ENCODE measurements around the gene ENPP1.
"Not testable (repeated sequence)": the region's sequence is repeated elsewhere in the genome, so short reads cannot be mapped to it uniquely, and the experiment has no call there.

ENPP1 gene

GRCh38 chr6:131876545-131876944 is 68.7 kb downstream of the ENPP1 start:
- no peak for DNase-seq (ENCODE audit: low read depth, low spot score)

DNA sequence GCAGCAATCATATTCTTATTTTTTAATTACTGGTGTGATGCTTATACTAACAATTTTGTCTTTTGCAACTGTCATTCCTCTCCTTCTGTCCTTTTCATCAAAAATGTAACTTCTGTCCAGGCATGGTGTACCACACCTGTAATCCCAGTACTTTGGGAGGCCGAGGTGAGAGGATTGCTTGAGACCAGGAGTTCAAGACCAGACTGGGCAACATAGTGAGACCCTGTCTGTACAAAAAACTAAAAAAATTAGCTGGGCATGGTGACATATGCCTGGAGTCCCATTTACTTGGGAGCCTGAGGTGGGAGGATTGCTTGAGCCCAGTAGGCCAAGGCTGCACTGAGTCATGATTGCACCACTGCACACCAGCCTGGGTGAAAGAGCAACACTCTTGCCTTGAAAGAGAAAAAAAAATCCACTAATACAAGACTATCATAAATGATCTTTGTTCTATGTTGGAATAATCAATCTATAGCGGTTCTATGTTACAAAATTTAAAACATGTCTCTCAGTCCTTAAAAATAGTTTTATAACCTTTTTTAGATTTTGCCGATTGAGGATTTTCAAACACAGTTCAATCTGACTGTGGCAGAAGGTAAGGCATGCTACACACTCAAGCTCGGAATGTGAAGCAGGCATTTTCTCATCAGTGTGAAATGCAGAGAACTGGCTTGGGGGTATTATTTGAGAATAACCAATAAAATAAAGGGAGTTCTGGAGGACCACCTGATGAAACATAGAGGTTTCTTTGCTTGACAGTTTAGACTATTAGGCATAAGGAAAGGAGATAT is 70.4 kb downstream of the ENPP1 start:
- DNase-seq (ENCODE audit: low read depth, low spot score): no peak

- no peak for DNase-seq (ENCODE audit: low read depth, low spot score)
Measured at GRCh38 chr6:131883016-131883415, 75.2 kb downstream of the ENPP1 start.

GRCh38 chr6:131885237-131885636 is 77.4 kb downstream of the ENPP1 start:
- no peak for DNase-seq (ENCODE audit: low read depth, low spot score)

- no peak for DNase-seq (ENCODE audit: low read depth, low spot score)
Measured at GRCh38 chr6:131886517-131886916, 78.7 kb downstream of the ENPP1 start.

- no peak for DNase-seq (ENCODE audit: low read depth, low spot score)
Measured at GRCh38 chr6:131890091-131890490, 82.3 kb downstream of the ENPP1 start.

- DNase-seq (ENCODE audit: low read depth, low spot score): no peak
Measured at GRCh38 chr6:131893198-131893597, 85.4 kb downstream of the ENPP1 start.

DNA sequence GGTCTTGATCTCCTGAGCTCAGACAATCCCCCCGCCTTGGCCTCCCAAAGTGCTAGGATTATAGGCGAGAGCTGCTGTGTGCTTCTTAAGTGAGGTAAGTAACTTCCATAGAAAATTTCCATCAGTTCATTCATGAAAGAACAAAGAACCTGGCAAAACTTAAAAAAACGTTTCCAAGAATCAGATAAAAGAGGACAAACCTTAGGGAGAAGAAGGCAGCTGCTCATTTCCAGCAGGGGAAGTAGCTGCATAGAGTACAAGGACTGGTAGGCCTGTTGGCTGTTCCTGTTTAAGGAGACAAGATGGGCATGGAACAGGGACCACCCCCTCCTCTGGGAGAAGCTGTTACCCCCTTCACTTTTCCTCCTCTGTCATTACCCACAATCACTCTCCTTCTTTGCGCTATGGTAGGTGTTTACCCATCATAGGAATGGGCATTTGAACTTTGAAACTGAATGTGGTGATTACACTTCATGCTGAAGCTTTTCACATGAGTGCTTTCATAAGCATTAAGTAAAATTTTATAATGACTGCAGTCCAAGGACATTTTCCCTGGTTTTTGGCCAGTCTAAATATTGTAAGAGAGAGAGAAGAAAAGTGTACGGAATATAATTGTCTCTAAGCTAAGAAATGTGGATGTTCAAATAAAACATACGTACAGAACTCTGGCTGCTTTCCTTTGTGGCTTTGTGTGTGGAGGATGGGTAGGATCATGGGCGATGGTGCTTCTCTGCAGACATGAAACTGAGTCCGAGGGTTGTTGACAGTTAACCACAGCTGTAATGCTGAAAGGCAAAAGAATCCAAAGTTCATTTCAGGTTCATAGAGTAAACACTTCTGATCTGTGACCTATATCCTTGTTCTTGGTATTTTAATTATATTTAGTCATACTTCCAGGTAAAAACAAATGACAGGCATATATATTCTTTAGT is 86.9 kb downstream of the ENPP1 start:
- DNase-seq (ENCODE audit: low read depth, low spot score): no peak

GRCh38 chr6:131897050-131897435 is 89.2 kb downstream of the ENPP1 start:
- no peak for DNase-seq (ENCODE audit: low read depth, low spot score)

DNA sequence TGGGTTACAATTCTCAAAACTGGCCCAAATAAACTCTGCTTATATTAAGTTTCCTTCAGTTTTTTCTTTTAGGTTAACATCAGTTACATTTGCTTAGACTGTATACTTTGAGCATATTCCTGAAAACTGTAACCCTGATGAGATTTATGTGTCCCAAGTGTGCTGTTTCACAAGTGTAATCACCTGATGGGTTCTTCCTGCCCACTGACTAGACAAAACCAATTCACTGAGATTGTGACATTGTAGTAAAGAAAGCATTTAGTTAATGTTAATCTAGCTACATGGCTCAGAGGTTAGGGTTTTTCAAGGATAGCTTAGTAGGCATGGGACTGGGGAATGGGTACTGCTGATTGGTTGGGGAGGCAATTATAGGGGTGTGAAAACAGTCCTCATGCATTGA is 89.8 kb downstream of the ENPP1 start:
- no peak for DNase-seq (ENCODE audit: low read depth, low spot score)

- no peak for DNase-seq (ENCODE audit: low read depth, low spot score)
Measured at GRCh38 chr6:131898718-131899117, 90.9 kb downstream of the ENPP1 start.

DNA sequence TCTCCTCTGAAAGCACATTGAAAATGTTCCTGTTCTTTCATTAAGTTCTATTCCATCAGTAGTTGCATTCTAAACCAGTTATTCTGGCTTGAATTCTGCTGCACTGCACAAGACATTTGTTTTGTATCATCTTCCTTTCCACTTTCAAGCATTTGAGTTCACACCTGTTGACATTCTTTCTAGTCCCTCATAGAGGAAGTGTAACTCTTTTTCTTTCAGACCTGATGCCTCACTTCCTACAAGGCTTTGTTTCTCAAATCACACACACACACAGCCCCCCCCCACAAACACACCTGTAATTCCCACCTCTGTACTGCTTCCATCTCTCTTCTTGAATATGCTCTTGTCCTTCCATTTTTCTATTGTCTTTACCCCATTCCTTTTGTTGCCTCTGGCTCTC is 92.4 kb downstream of the ENPP1 start:
- no peak for DNase-seq (ENCODE audit: low read depth, low spot score)

DNA sequence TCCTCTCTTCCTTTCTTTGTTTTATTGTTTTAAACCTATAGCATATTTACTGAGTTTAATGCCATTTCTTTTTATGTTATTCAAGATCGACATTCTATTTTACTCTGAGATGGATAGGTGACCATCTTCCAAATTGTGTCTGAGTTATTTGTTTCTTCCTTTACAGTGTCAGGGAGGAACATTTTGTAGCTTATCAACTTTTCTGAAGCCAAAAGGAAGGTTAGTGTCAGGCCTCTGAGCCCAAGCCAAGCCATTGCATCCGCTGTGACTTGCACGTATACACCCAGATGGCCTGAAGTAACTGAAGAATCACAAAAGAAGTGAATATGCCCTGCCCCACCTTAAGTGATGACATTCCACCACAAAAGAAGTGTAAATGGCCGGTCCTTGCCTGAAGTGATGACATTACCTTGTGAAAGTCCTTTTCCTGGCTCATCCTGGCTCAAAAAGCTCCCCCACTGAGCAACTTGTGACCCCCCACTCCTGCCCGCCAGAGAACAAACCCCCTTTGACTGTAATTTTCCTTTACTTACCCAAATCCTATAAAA is 93.6 kb downstream of the ENPP1 start:
- DNase-seq (ENCODE audit: low read depth, low spot score): not testable (repeated sequence)

DNA sequence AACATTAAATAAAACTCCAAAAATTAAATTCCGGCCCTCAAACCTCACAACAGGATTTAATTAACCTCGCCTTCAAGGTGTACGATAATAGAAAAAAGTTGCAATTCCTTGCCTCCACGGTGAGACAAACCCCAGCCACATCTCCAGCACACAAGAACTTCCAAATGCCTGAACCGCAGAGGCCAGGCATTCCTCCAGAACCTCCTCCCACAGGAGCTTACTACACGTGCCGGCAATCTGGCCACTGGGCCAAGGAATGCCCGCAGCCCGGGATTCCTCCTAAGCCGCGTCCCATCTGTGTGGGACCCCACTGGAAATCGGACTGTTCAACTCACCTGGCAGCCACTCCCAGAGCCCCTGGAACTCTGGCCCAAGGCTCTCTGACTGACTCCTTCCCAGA is 95.9 kb downstream of the ENPP1 start:
- DNase-seq (ENCODE audit: low read depth, low spot score): not testable (repeated sequence)

DNA sequence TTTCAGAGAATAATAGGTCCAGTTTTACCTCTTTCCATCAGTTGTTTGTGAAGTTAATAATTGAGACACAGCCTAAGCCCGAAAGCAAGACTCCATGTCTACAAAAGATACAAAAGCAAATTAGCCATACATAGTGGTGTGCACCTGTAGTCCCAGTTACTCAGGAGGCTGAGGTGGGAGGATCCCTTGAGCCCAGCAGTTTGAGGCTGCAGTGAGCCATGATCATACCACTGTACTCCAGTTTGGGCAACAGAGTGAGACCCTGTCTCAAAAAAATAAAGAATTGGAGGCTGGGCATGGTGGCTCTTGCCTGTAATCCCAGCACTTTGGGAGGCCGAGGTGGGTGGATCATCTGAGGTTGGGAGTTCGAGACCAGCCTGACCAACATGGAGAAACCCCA is 101.0 kb downstream of the ENPP1 start:
- DNase-seq (ENCODE audit: low read depth, low spot score): not testable (repeated sequence)

DNA sequence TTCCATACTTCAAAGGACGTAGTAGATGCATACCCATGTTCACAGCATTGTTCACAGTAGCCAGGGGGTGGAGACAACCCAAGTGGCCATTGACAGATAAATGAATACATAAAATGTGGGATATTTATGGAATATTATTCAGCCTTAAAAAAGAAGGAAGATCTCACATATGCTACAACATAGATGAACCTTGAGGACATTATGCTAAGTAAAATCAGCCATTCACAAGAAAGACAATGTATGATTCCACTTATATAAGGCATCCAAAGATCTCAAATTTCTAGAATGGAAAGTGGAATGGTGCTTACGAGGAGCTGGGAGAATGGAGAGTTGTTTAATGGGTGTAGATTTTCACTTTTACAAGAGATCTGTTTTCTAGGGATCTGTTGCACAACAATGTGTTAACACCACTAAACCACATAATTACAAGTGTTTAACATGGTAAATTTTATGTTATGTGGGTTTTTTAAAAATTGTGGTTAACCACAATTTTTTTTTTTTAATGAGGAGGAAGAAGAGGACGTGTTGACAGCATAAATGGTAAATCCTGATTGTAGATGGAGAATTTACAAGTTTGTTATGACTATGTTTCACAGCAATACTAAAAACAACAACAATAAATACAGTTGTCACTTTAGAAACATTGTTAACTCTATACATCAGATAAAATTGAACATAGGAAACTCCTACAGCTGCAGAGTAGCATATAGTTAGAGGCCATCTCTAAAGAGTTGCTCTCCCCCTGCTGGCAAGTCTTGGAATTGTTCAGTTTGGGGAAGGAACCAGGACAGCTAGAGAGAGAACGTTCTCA is 101.8 kb downstream of the ENPP1 start:
- DNase-seq (ENCODE audit: low read depth, low spot score): peak; percentile 34

DNA sequence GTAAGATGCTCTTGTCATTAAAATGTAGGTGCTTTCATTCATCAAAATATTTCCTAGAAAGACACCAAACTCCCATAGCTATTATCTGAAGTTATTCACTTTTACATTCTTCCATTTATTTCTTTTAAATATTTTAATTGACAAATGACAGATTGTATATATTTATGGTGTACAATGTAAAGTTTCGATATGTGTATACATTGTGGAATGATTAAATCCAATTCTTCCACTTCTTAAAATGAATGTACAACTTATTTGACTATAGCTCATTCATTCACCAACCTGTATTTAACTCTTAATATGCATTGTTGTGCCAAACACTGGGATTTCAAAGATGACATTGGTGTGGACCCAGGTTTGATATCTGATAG is 102.4 kb downstream of the ENPP1 start:
- no peak for DNase-seq (ENCODE audit: low read depth, low spot score)

DNA sequence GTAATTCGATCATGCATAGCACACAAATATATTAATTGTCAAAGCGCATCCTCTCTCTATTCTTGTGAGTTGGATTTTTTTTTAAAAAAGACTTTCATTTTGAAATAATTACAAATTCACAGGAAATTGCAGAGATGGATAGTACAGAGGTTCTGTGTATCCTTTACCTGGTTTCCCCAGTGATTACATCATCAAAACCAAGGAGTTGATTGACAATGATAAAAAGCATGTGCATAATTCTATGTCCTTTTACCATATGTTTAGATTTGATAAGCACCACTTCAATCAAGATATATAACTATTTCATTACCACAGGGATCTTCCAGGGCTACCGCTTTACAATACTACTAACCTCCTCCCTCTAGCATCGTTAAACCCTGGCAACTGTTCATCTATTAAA is 103.1 kb downstream of the ENPP1 start:
- no peak for DNase-seq (ENCODE audit: low read depth, low spot score)

GRCh38 chr6:131911951-131912350 is 104.1 kb downstream of the ENPP1 start:
- DNase-seq (ENCODE audit: low read depth, low spot score): no peak

- no peak for DNase-seq (ENCODE audit: low read depth, low spot score)
Measured at GRCh38 chr6:131914234-131914633, 106.4 kb downstream of the ENPP1 start.

DNA sequence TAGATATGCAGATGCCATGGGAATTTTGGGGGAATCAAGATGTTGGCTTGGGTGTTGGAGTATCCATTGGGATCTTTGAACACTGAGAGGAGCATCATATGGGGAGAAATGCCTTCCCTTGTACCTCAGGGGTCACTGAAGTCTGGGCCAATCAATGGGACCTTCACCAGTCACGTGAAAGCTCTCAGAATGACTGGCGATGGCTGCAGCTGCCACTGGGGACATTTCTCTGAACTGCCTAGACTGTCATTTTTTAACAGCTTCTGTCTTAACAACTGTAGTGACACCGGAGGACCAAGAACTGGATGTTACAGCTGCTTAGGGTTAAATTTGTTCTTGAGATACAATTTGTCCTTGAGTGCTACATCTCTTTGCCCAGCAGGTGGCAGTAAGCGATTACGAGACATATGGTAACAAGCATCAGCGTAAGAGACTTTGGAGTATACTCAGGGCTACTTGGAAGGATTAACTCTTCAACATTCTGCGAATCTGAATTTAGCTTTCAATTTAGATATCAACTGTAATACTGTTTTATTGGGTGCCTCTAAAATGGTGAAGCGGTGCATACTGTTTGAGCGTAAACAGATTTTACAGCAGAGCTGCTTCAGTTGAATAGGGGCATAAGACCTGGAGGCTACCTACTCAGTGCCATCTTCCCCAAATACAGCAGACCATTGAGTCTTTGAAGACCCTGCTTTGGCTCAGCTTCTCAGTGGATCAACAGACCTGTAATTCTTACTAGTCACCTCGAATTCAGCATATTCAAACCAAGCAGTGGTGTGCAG is 107.3 kb downstream of the ENPP1 start:
- peak; percentile 14 for DNase-seq (ENCODE audit: low read depth, low spot score)
